KG1 (cell line): Measurements from ENCODE around the gene CRY1.

Experiments used
- DNase-seq: peaks from one replicate; lab custom pipeline; 2025; lab: John Stamatoyannopoulos, UW

The CRY1 gene

GRCh38 chr12:106960443-106960842, 132.9 kb downstream of the CRY1 start:
- no peak for DNase-seq

GRCh38 chr12:106957583-106957982, 135.8 kb downstream of the CRY1 start:
- DNase-seq, result no peak

GRCh38 chr12:106956048-106956578, 137.2 kb downstream of the CRY1 start:
- DNase-seq, result no peak

DNA sequence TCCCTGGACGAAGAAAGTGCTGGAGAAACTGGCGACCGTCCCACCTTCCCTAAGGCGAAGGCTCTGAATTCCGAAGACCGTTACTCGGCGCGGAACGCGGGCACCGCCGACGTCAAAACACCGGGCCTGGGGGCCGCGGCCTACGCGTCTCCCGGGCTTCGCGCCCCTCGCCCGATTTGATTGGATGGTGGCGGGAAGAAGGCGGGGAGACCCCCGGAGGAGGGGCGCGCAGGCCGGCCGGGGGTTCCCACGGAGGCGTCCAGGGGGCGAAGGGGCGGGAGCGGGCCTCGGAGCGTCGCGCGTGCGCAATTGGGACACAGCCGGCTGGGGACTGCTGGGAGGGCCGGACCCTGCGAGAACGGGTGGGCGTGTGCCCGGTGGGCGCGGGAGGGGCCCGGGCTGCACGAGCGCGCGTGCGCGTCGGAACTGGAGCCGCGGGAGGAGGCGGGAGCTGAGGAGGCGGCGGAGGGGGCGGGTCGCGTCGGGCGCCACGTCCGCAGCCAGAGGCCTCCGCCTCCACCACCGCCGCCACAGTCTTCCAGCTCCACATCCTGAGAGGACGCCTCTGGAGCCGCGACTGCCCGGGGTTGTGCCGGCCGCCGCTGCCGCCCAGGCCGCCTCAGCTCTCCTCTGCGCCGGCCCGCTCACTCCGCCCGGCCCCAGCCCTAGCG, 137.8 kb downstream of the CRY1 start, which contains the start of gene TMEM263:
TSS of gene TMEM263 (plus strand) at position 531 of the 671 bp plus-strand sequence. CDS start 11,210 bp downstream, outside the sequence.
- peak; percentile 76 for DNase-seq

DNA sequence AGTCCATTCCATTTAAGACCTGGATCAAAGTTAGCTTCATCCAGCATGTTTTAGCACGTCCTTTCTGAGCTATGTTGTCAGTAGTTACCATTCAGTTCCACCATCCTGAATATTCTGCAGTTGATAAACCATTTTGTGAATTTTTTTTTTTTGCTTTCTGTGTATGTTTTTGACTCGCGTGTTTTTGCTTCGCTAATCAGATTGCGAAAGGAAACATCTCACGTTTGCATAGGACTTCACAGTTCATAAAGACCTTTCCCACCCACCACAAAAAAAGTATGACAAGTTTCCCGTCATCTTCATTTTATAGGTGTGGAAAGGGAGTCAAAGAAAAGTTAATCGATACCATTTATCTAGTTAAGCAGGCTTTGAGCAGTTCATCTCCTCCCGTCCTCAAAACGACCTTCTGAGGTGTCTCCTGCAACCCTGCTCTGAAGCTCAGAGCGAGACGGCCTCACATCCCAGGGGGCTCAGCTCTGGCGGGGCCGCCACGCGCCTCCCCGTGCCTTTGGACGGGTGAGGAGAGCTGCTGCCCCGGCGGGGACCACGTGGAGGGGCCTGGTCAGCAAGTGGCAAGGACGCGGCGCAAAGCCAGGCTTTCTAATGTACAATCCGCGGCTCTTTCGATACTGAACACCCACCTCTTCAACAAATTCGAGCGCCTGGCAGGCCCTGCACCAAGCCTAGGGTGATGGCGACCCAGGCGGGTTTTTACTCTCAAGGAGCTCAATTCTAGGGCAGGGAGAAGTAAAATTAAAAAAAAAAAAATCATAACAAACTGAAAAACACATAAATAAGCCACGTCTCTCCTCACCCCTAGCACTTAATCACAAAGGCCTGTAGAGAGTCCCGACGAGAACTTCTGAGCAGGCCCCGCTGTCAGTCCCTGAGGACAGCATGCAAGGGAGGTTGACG, 138.6 kb downstream of the CRY1 start:
- DNase-seq, result no peak

DNA sequence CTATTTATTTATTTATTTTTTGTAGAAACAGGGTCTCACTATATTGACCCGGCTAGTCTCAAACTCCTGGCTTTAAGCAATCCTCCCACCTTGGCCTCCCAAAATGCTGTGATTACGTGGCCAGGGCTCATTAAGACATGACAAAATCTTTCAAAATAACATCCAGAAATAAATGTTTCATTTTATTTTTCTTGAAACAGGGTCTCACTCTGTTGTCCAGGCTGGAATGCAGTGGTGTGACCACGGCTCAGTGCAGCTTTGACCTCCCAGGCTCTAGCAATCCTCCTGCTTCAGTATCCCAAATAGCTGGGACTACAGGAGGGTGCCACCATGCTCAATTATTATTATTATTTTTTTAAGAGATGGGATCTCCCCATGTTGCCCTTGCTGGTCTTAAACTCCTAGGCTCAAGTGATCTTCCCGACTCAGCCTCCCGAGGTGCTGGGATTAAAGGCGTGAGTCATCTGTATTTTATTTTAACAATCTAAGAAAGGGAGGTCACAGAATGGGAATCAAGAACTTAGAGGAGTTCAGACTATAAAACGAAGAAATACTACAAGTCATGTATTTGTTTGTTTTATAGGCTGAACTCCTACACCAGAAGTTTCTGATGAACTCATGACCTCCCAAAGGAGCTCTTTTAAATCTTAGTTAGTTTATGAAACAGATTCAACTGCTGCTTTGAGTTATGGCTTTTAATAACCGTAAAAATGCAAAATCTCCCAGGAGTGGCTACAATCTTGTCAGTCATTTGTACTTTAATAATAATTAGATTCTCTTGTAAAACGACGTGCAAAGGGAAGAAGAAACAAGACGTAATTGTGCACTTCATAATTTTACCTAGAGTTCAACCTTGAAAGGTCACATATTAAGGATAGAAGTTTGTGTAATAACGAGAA, 139.7 kb downstream of the CRY1 start:
- no peak for DNase-seq

- no peak for DNase-seq
Measured at GRCh38 chr12:106950591-106950990, 142.8 kb downstream of the CRY1 start.

DNA sequence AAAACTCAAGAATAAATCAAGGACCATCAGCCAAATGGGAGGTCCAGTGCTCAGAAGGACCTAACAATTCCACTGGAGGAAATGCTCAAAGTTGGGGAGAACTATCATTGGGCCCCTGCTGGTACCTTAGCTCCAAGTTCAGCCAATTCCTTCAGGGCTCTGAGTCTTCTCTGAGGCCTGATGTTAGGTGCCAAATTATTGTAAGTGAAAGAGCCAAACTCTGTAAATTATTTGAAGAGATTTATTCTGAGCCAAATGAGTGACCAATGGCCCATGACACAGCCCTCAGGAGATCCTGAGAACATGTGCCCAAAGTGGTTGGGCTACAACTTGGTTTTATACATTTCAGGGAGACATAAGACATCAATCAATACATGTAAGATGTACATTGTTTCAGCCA, 145.9 kb downstream of the CRY1 start:
- DNase-seq, result no peak

DNA sequence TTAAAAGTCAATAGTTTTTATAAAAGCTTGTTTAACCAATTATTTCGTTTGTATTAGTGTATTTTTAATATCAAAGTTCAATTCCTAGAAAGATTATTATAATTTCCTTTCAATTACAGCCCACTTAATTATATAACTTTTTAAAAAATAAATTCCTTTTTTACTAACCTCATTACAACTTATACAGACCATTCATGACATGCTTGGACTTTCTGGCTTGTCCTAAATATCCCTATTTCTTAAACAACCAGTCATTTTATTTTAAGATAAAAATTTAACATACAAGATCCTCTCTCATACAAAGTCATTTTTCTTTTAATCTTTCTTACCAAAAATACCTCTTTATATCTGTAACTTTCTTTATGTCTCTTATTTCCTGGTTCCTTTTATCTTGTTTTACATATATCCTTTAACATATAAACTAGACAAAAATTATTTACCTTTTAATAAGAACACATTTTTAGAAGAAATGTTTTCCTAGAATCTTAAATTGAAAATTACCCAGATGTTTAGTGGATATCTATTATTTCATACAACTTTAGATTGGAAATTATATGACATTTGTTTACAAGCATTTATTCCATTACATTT, 148.0 kb downstream of the CRY1 start:
- DNase-seq, result no peak

GRCh38 chr12:106942775-106943174, 150.6 kb downstream of the CRY1 start:
- no peak for DNase-seq

DNA sequence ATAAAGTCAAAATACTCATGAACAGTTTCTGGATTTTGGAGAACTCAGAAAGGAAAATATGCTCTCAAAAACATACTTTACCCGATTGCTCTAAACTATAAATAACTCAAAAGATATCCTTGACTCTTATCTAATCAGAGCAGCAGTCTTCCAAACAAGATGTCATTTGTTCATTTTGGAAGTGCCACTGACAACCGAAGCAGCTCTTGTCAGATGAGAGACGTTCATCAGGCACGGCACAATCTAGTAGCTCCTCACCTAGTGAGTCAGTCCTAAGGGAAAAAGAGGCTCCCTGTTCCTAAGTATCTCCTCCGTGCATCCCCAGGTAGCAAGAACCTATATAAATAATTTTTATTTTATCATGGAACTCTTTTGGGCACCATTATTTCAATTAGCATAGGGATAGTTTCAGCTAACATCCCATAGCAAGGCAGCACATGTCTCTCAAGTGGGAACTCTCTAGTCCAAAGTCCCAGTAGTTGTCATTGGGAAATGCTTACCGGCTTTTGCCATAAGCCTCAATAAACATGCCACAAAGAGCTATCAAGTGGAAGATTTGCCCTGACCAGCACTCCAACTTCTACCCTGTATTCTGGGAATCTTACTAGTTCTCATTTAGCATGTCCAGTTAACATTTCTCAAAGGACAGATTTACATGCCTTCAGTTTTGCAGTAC, 151.7 kb downstream of the CRY1 start:
- DNase-seq, result no peak
